Spleen (tissue), 7 donors: ENCODE measurements around the gene XBP1.

ENCODE experiments used
- POLR2A ChIP-seq, 3 donors: fragments of 450-650 bp; IDR thresholded peaks; one replicate each; pipeline ENCODE4 v1.5.1; 2017; ENCODE audit warnings: antibody characterized with exemption in 3 of 3, mild to moderate bottlenecking in 1 of 3
- POLR2AphosphoS5 ChIP-seq, 3 donors: sonication (generic); formaldehyde crosslinking; IDR thresholded peaks; one replicate each; pipeline ENCODE4 v1.5.1; 2017; ENCODE audit warnings: antibody characterized with exemption in 3 of 3
- TF ChIP-seq, protein P1 (sequence below), 11 experiments: fragments of 200-600 bp in 7 of 11; fragments of 450-650 bp in 4 of 11; sonication (generic) in 4 of 11; IDR thresholded peaks in 8 of 11; conservative IDR thresholded peaks in 3 of 11; 1 replicate in 7 of 11; 2 replicates in 4 of 11; pipeline versions ENCODE4 v1.4.0 to v1.8.0; 2016 to 2021; ENCODE audit warnings: antibody characterized with exemption in 11 of 11, inconsistent platforms in 4 of 11, mild to moderate bottlenecking in 1 of 11
- donor health status: DM: no; HTN: no; CAD: no; lungs with moderate emphysema.
- donor health status: DM: no; HTN: no; CAD: no.
- donor health status: DM: no; HTN: no; CAD: no.

GRCh38 chr22:28813772-28814518, 13.6 kb upstream of the XBP1 start:
- TF ChIP-seq POLR2A (IDR thresholded peaks at IDR 0.05), result no peak
- TF ChIP-seq, protein P1, sequence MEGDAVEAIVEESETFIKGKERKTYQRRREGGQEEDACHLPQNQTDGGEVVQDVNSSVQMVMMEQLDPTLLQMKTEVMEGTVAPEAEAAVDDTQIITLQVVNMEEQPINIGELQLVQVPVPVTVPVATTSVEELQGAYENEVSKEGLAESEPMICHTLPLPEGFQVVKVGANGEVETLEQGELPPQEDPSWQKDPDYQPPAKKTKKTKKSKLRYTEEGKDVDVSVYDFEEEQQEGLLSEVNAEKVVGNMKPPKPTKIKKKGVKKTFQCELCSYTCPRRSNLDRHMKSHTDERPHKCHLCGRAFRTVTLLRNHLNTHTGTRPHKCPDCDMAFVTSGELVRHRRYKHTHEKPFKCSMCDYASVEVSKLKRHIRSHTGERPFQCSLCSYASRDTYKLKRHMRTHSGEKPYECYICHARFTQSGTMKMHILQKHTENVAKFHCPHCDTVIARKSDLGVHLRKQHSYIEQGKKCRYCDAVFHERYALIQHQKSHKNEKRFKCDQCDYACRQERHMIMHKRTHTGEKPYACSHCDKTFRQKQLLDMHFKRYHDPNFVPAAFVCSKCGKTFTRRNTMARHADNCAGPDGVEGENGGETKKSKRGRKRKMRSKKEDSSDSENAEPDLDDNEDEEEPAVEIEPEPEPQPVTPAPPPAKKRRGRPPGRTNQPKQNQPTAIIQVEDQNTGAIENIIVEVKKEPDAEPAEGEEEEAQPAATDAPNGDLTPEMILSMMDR (IDR thresholded peaks at IDR 0.05 in 8 of 11, conservative IDR thresholded peaks at IDR 0.05 in 3 of 11), result no peak
- TF ChIP-seq POLR2AphosphoS5 (IDR thresholded peaks at IDR 0.05), result peak in 1 of 3 donors; percentile 53
